H1 (cell line): ENCODE measurements around the gene WDR33. TPM values are rescaled to one million over a fixed set of nuclear protein-coding genes. Genes with fewer than 3 reads are reported as not detected.

Source experiments
- CTCF ChIA-PET: fragments of 300-600 bp; sonication (Branson Sonifier 250); formaldehyde crosslinking; loops from one replicate; lab custom pipeline; 2021; ENCODE audit not compliant: partially characterized antibody; lab: Charles Lee
- POLR2A ChIA-PET: fragments of 300-600 bp; sonication (Branson Sonifier 250); formaldehyde crosslinking; loops from one replicate; lab custom pipeline; 2021; ENCODE audit warnings: inconsistent platforms; ENCODE audit not compliant: partially characterized antibody; lab: Charles Lee
- DNase-seq, 2 experiments: peaks; one replicate each; pipeline versions ENCODE4 v3.0.0 to v3.0.0-alpha.2; 2010 to 2022; ENCODE audit warnings: low spot score in 2 of 2, low read depth in 1 of 2, mixed read lengths in 1 of 2
- FAIRE-seq: peaks from 2 replicates; lab custom pipeline; 2011; peaks lifted over from hg19 to GRCh38; lab: Jason Lieb, UNC
- H2AFZ ChIP-seq: 2 replicates; pipeline ENCODE4 v1.8.1; 2012; ENCODE audit warnings: low read length, inconsistent platforms
- H2AK5ac ChIP-seq: 2 replicates; pipeline ENCODE4 v1.6.1; 2013; ENCODE audit warnings: low read depth, low read length
- H2BK120ac ChIP-seq: replicated peaks from 2 replicates; pipeline ENCODE3; 2013; ENCODE audit warnings: low read depth, low read length, inconsistent platforms
- H2BK12ac ChIP-seq: 2 replicates; pipeline ENCODE4 v1.6.1; 2013; ENCODE audit warnings: low read depth, low read length
- H2BK15ac ChIP-seq: 2 replicates; pipeline ENCODE4 v1.6.1; 2013; ENCODE audit warnings: low read length
- H2BK20ac ChIP-seq: 2 replicates; pipeline ENCODE4 v1.6.1; 2013; ENCODE audit warnings: low read length
- H2BK5ac ChIP-seq: 2 replicates; pipeline ENCODE4 v1.6.1; 2013; ENCODE audit warnings: low read depth, low read length
- H3K14ac ChIP-seq: 2 replicates; pipeline ENCODE4 v1.6.1; 2013; ENCODE audit warnings: inconsistent platforms; ENCODE audit not compliant: insufficient read length
- H3K18ac ChIP-seq: 2 replicates; pipeline ENCODE4 v1.6.1; 2013; ENCODE audit warnings: low read length; ENCODE audit errors: extremely low read depth
- H3K23ac ChIP-seq: 2 replicates; pipeline ENCODE4 v1.6.1; 2013; ENCODE audit warnings: inconsistent platforms; ENCODE audit not compliant: insufficient read length
- H3K23me2 ChIP-seq: 2 replicates; pipeline ENCODE4 v1.6.1; 2013; ENCODE audit warnings: low read depth, low read length
- H3K27ac ChIP-seq: 2 replicates; pipeline ENCODE4 v1.6.1; 2011; ENCODE audit warnings: low read depth, low read length, inconsistent platforms
- H3K27me3 ChIP-seq, 4 experiments: replicated peaks in 1 of 4; 1 replicate in 1 of 4; 2 replicates in 3 of 4; pipeline versions ENCODE4 v1.6.1 to v1.8.1; 2011 to 2013; ENCODE audit warnings: low read length in 3 of 4, mild to moderate bottlenecking in 3 of 4, inconsistent platforms in 2 of 4, mixed read lengths in 2 of 4, moderate library complexity in 1 of 4; ENCODE audit not compliant: control insufficient read depth in 3 of 4, insufficient read depth in 3 of 4; ENCODE audit errors: extremely low read depth in 1 of 4
- H3K36me3 ChIP-seq, 4 experiments: 2 replicates each; pipeline versions ENCODE4 v1.6.1 to v1.8.1; 2011 to 2013; ENCODE audit warnings: mild to moderate bottlenecking in 4 of 4, low read length in 3 of 4, moderate library complexity in 2 of 4, control low read depth in 1 of 4, inconsistent platforms in 1 of 4; ENCODE audit not compliant: insufficient read depth in 4 of 4, control insufficient read depth in 2 of 4
- H3K4ac ChIP-seq: replicated peaks from 2 replicates; pipeline ENCODE3; 2013; ENCODE audit warnings: low read length, low read depth, mixed read lengths, inconsistent platforms; ENCODE audit not compliant: insufficient read length
- H3K4me1 ChIP-seq, 4 experiments: replicated peaks in 1 of 4; 1 replicate in 1 of 4; 2 replicates in 3 of 4; pipeline versions ENCODE4 v1.6.1 to v1.8.1; 2011 to 2013; ENCODE audit warnings: low read length in 3 of 4, inconsistent platforms in 2 of 4, mixed read lengths in 1 of 4; ENCODE audit not compliant: insufficient read depth in 4 of 4, control insufficient read depth in 3 of 4
- H3K4me2 ChIP-seq, 2 experiments: 2 replicates each; pipeline versions ENCODE4 v1.6.1 to v1.8.1; 2011 to 2013; ENCODE audit warnings: low read depth in 2 of 2, low read length in 2 of 2, control low read depth in 1 of 2, inconsistent platforms in 1 of 2, mild to moderate bottlenecking in 1 of 2; ENCODE audit not compliant: insufficient read depth in 1 of 2
- H3K4me3 ChIP-seq, 4 experiments: fragments of 200-600, 300-600 bp in 1 of 4; sonication (generic), shearing (Covaris generic), sonication (Bioruptor Twin) in 1 of 4; 2 replicates each; pipeline versions ENCODE4 v1.5.1 to v1.8.1; 2011 to 2016; ENCODE audit warnings: low read length in 4 of 4, low read depth in 3 of 4, control low read depth in 2 of 4, inconsistent platforms in 2 of 4, mild to moderate bottlenecking in 2 of 4, mixed read lengths in 1 of 4, moderate library complexity in 1 of 4; ENCODE audit not compliant: insufficient read depth in 2 of 4; ENCODE audit errors: extremely low read depth in 1 of 4
- H3K56ac ChIP-seq: replicated peaks from 2 replicates; pipeline ENCODE3; 2013; ENCODE audit warnings: low read depth, mild to moderate bottlenecking, mixed read lengths, low read length, inconsistent platforms; ENCODE audit not compliant: insufficient read length
- H3K79me1 ChIP-seq: 2 replicates; pipeline ENCODE4 v1.6.1; 2013; ENCODE audit warnings: low read depth, low read length, control low read depth
- H3K79me2 ChIP-seq, 2 experiments: 2 replicates each; pipeline versions ENCODE4 v1.6.1 to v1.8.1; 2012 to 2013; ENCODE audit warnings: low read length in 2 of 2, mild to moderate bottlenecking in 2 of 2, inconsistent platforms in 1 of 2; ENCODE audit not compliant: insufficient read depth in 2 of 2, control insufficient read depth in 1 of 2
- H3K9ac ChIP-seq, 4 experiments: replicated peaks in 1 of 4; 1 replicate in 1 of 4; 2 replicates in 3 of 4; pipeline versions ENCODE4 v1.6.1 to v1.8.1; 2011 to 2013; ENCODE audit warnings: low read depth in 3 of 4, low read length in 3 of 4, control low read depth in 2 of 4, mild to moderate bottlenecking in 2 of 4, moderate library complexity in 2 of 4, inconsistent platforms in 1 of 4; ENCODE audit errors: extremely low read depth in 1 of 4
- H3K9me3 ChIP-seq, 2 experiments: 2 replicates each; pipeline versions ENCODE4 v1.6.1 to v1.8.1; 2012 to 2013; ENCODE audit warnings: mild to moderate bottlenecking in 2 of 2, moderate library complexity in 2 of 2, control low read depth in 1 of 2, inconsistent platforms in 1 of 2, low read depth in 1 of 2, low read length in 1 of 2, mixed read lengths in 1 of 2; ENCODE audit not compliant: insufficient read depth in 2 of 2
- H4K20me1 ChIP-seq, 2 experiments: replicated peaks in 1 of 2; 2 replicates each; pipeline versions ENCODE3 to v1.8.1; 2011 to 2013; ENCODE audit warnings: inconsistent platforms in 2 of 2, low read length in 2 of 2, mild to moderate bottlenecking in 1 of 2; ENCODE audit not compliant: insufficient read depth in 2 of 2, control insufficient read depth in 1 of 2
- H4K5ac ChIP-seq: 2 replicates; pipeline ENCODE4 v1.6.1; 2013; ENCODE audit warnings: low read length, low read depth, mixed read lengths, inconsistent platforms; ENCODE audit not compliant: insufficient read length
- H4K8ac ChIP-seq: 2 replicates; pipeline ENCODE4 v1.8.0; 2013; ENCODE audit warnings: mild to moderate bottlenecking, moderate library complexity, low read length, inconsistent platforms; ENCODE audit not compliant: insufficient read depth; ENCODE audit errors: extremely low read depth
- H4K91ac ChIP-seq: replicated peaks from 2 replicates; pipeline ENCODE3; 2013; ENCODE audit warnings: low read length, mixed read lengths, inconsistent platforms; ENCODE audit not compliant: insufficient read length
- CEBPB ChIP-seq: IDR thresholded peaks from 2 replicates; pipeline ENCODE4 v1.6.1; 2012; ENCODE audit warnings: low read depth, low read length
- JUND ChIP-seq: IDR thresholded peaks from 2 replicates; pipeline ENCODE4 v1.6.1; 2011; ENCODE audit warnings: mild to moderate bottlenecking, improper control_type of control experiment, low read length
- WGBS, 2 experiments: shearing (Covaris generic) in 1 of 2; methylation state at CpG; one replicate each; pipeline versions ENCODE4 v1.1.6 to v1.1.7; 2013 to 2015; ENCODE audit warnings: low lambda C conversion rate in 2 of 2, mixed read lengths in 2 of 2, inconsistent platforms in 1 of 2, low coverage in 1 of 2, missing lambda C conversion rate in 1 of 2; ENCODE audit not compliant: insufficient replicate concordance in 2 of 2, insufficient coverage in 1 of 2, insufficient read length in 1 of 2; ENCODE audit errors: extremely low coverage in 1 of 2, missing lambda C conversion rate in 1 of 2; 5-methylcytosine and 5-hydroxymethylcytosine counted together
- polyA plus RNA-seq, 7 experiments: library from polyadenylated mRNA; depleted of rRNA in 3 of 7; stranded (reverse) in 5 of 7; unstranded in 2 of 7; fragments of >200 nt in 5 of 7; fragments of 200-250 nt in 2 of 7; gene quantifications; 1 replicate in 5 of 7; 2 replicates in 1 of 7; 4 replicates in 1 of 7; pipeline versions ENCODE4 v1.2.1 to v1.2.3, GENCODE V29; 2011 to 2013; ENCODE audit warnings: missing spikeins in 2 of 7, mixed read lengths in 2 of 7
- total RNA-seq: library from RNA; stranded (reverse); fragmentation: NEBNext Ultra II Directional; extraction: Animal tissue kit (Norgen Biotek cat#: 25700); gene quantifications from 2 replicates; pipeline ENCODE4 v1.2.1, GENCODE V29; 2021

Gene WDR33
- total and polyA plus RNA-seq, 2 of the 8 experiments (the other 6 are each of a cell fraction or from before 2014, with no cell fraction given) = 18.1 to 82.7 TPM

- H2BK12ac ChIP-seq = no peak overlapping the region
- 91% methylated on average over 17 of the region's 20 CpGs; no CpG with 5 or more reads in 1 of the 2 experiments for WGBS, 2 experiments
- H3K4me3 ChIP-seq = no peak overlapping the region
- TF ChIP-seq CEBPB (peak; percentile 36; the same call in 1 of the 2 replicates), JUND (no peak)
- FAIRE-seq = no peak
- no peak overlapping the region for H2AFZ ChIP-seq
- H3K36me3 ChIP-seq = no peaks in the 10 kb centered on the region
- no peaks in the 10 kb centered on the region for H3K9me3 ChIP-seq
- no peaks in the 10 kb centered on the region; the same call in 1 of the 2 replicates for H3K23me2 ChIP-seq
- H3K56ac ChIP-seq = no peak overlapping the region
- no peak overlapping the region for H3K23ac ChIP-seq
- no peak overlapping the region; the same call in 1 of the 2 replicates for H3K18ac ChIP-seq
- no peak for DNase-seq
- H2BK5ac ChIP-seq = no peak overlapping the region
- no peak overlapping the region for H3K4me2 ChIP-seq
- H3K14ac ChIP-seq = no peak overlapping the region
- H2BK120ac ChIP-seq = no peak overlapping the region
- H3K4me1 ChIP-seq = no peaks in the 10 kb centered on the region; a peak in 3 of 7 replicates
- H2AK5ac ChIP-seq = no peak overlapping the region
- H4K5ac ChIP-seq = no peak overlapping the region
- H2BK15ac ChIP-seq = no peak overlapping the region
- H3K9ac ChIP-seq = no peak overlapping the region
- no peak overlapping the region for H3K27ac ChIP-seq
- ChIA-PET POLR2A (no interaction called here), CTCF (no interaction called here)
- H4K91ac ChIP-seq = no peak overlapping the region
- H3K79me1 ChIP-seq = no peaks in the 10 kb centered on the region
- no peaks in the 10 kb centered on the region for H3K79me2 ChIP-seq
- H3K4ac ChIP-seq = no peak overlapping the region
- no peak overlapping the region for H2BK20ac ChIP-seq
- H3K27me3 ChIP-seq = peaks cover 1 to 11% (median 7%) of the 10 kb centered on the region in 4 experiments; a peak in 6 of 7 replicates
- peaks cover 0 to 1% of the 10 kb centered on the region in 2 experiments for H4K20me1 ChIP-seq
- H4K8ac ChIP-seq = no peak overlapping the region
Observed at GRCh38 chr2:127658641-127659407, 152.1 kb downstream of the WDR33 start.
